Measurements from ENCODE around the gene ENPP3. TPM values are rescaled to one million over a fixed set of nuclear protein-coding genes. Genes with fewer than 3 reads are reported as not detected.

The ENPP3 gene
- total RNA-seq, 1 donor from 2014 or later, result 2.0 TPM

GRCh38 chr6:131646249-131646670, 9.2 kb downstream of the ENPP3 start:
- Histone ChIP-seq H3K36me3 (no peaks in the 10 kb centered on the region), H3K4me1 (no peaks in the 10 kb centered on the region), H3K27ac (no peak overlapping the region), H3K4me3 (no peak overlapping the region), H3K9me3 (no peaks in the 10 kb centered on the region), H3K27me3 (no peaks in the 10 kb centered on the region)
- intact Hi-C loops (cut with DNase I), result no loop called here
- DNase-seq (ENCODE audit: extremely low spot score in 2 of 2), result no peak
- TF ChIP-seq POLR2AphosphoS5 (IDR thresholded peaks at IDR 0.05; ENCODE audit: insufficient read depth in 1 of 2, low read depth in 1 of 2) (no peak), CTCF (IDR thresholded peaks at IDR 0.05) (no peak), POLR2A (IDR thresholded peaks at IDR 0.05) (no peak)

DNA sequence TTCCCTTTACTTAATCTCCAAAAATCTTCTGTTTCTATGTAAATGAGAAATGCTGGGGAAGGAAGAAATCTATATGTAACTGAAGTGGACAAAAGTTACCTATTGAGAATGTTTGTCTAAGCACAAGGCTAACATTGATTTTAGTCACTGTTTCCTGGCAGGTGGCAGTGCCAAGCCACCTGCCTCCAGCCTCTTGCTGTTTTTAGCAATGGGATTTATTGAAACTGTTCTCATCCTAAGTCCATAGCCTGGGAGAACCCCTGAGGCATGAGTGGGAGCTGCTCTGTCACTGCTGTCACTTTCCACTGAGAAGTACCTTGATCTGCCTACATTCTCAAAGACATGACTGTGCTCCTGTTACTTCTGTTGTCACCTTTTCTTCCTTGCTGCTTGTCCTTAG, 14.7 kb downstream of the ENPP3 start:
- H3K27ac ChIP-seq, result no peak overlapping the region
- intact Hi-C loops (cut with DNase I), result no loop called here
- TF ChIP-seq POLR2A (IDR thresholded peaks at IDR 0.05) (no peak), CTCF (IDR thresholded peaks at IDR 0.05) (no peak), POLR2AphosphoS5 (IDR thresholded peaks at IDR 0.05; ENCODE audit: insufficient read depth in 1 of 2, low read depth in 1 of 2) (no peak)

DNA sequence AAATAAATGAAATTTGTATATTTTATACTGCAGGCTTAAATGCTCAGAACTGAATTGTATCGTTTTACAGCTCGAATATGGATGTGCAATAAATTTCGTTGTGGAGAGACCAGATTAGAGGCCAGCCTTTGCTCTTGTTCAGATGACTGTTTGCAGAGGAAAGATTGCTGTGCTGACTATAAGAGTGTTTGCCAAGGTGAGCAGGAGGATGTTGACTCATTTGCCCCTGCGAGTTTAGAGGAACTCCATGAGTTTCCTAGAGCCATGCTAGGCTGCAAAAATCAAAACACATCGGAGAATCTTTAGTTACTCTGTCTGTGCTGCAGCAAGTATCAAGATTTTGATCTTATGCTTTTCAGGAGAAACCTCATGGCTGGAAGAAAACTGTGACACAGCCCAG, 15.4 kb downstream of the ENPP3 start:
- TF ChIP-seq CTCF (IDR thresholded peaks at IDR 0.05) (no peak), POLR2AphosphoS5 (IDR thresholded peaks at IDR 0.05; ENCODE audit: insufficient read depth in 1 of 2, low read depth in 1 of 2) (no peak), POLR2A (IDR thresholded peaks at IDR 0.05) (no peak)

More for the DNA sequence above, 14.7 kb downstream of the ENPP3 start:
- Histone ChIP-seq H3K27me3 (no peaks in the 10 kb centered on the region), H3K36me3 (no peaks in the 10 kb centered on the region), H3K4me1 (no peaks in the 10 kb centered on the region), H3K4me3 (no peak overlapping the region), H3K9me3 (no peaks in the 10 kb centered on the region)
- no peak for DNase-seq (ENCODE audit: extremely low spot score in 2 of 2)

GRCh38 chr6:131654326-131654725, 17.2 kb downstream of the ENPP3 start:
- Histone ChIP-seq H3K9me3 (no peaks in the 10 kb centered on the region), H3K4me1 (no peaks in the 10 kb centered on the region), H3K36me3 (no peaks in the 10 kb centered on the region), H3K27me3 (no peaks in the 10 kb centered on the region), H3K27ac (no peak overlapping the region), H3K4me3 (no peak overlapping the region)
- no peak for DNase-seq (ENCODE audit: extremely low spot score in 2 of 2)
- intact Hi-C loops (cut with DNase I), result no loop called here
- TF ChIP-seq CTCF (IDR thresholded peaks at IDR 0.05), result no peak
- TF ChIP-seq POLR2A (IDR thresholded peaks at IDR 0.05), result no peak
- TF ChIP-seq POLR2AphosphoS5 (IDR thresholded peaks at IDR 0.05; ENCODE audit: insufficient read depth in 1 of 2, low read depth in 1 of 2), result no peak

More for the DNA sequence above, 15.4 kb downstream of the ENPP3 start:
- no peaks in the 10 kb centered on the region for H3K4me1 ChIP-seq
- H3K9me3 ChIP-seq, result no peaks in the 10 kb centered on the region
- H3K4me3 ChIP-seq, result no peak overlapping the region
- H3K27ac ChIP-seq, result no peak overlapping the region
- H3K27me3 ChIP-seq, result no peaks in the 10 kb centered on the region
- intact Hi-C loops (cut with DNase I), result no loop called here
- no peaks in the 10 kb centered on the region for H3K36me3 ChIP-seq
- DNase-seq (ENCODE audit: extremely low spot score in 2 of 2), result no peak

DNA sequence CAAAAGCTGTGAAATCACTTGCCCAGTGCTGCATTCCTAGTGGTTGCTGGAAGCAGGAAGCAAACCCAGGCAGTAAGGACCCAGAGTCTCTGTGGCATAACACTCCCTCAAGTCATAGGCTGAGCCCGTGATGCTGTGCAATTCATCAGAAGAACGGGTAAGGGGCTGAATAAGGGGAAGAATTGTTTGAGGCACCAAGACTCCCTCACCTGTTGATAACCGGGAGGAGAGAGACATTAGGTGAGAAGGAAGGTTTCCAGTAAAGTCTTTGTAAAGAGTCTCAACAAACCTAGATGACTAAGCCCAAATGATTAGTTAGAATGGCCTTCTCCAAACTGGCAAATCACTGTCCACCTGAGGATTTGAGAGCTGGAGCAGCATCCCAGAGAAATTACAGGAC, 18.3 kb downstream of the ENPP3 start:
- TF ChIP-seq CTCF (IDR thresholded peaks at IDR 0.05) (no peak), POLR2A (IDR thresholded peaks at IDR 0.05) (no peak), POLR2AphosphoS5 (IDR thresholded peaks at IDR 0.05; ENCODE audit: insufficient read depth in 1 of 2, low read depth in 1 of 2) (no peak)
- no peaks in the 10 kb centered on the region for H3K36me3 ChIP-seq
- intact Hi-C loops (cut with DNase I), result no loop called here
- no peak for DNase-seq (ENCODE audit: extremely low spot score in 2 of 2)
- no peak overlapping the region for H3K27ac ChIP-seq
- no peaks in the 10 kb centered on the region for H3K4me1 ChIP-seq
- H3K4me3 ChIP-seq, result no peak overlapping the region
- no peaks in the 10 kb centered on the region for H3K9me3 ChIP-seq
- H3K27me3 ChIP-seq, result no peaks in the 10 kb centered on the region
